ENCODE data around the gene RPTOR.
A peak's percentile ranks its signal among the peaks of the same experiment; 100 is the strongest.

Gene RPTOR

DNA sequence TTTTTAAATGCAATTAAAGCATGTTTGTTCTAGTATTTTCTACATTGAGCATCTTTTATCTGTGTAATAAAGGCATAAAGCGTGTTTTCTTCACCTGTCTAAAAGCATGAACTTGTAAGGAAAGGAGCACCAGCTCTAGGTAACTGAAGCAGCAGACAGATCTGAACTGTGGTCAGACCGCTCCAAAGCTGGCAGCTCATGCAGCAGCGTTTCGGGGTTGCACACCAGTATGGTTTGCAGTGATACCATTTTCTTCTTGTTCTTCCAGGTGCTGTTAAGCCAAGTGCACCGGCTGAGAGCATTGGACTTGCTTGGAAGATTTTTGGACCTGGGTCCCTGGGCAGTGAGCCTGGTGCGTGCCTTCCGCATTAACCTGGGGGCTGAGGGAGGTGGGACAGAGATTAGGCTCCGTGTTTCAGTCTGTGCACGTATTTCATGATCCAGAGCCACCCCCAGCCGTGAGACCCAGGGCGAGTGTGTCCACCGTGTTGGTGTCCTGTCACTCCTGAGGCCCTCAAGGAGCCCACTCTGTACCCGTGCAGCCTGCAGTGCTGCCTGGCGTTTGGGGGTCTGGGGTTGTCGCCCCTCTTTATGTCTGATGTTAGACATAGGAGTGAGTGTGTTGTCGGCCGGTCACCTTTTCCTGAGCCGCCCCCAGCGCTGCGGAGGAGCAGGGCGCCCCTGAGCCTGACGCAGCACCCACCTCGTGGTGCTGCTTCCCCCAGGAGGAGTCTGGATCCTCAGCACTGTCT lies 310.7 kb downstream of the RPTOR start:
- H3K4me3 ChIP-seq (ENCODE audit: low read depth, low read length), result no peak overlapping the region
- DNase-seq (ENCODE audit: low read depth), result no peak
- TF ChIP-seq, protein P1, sequence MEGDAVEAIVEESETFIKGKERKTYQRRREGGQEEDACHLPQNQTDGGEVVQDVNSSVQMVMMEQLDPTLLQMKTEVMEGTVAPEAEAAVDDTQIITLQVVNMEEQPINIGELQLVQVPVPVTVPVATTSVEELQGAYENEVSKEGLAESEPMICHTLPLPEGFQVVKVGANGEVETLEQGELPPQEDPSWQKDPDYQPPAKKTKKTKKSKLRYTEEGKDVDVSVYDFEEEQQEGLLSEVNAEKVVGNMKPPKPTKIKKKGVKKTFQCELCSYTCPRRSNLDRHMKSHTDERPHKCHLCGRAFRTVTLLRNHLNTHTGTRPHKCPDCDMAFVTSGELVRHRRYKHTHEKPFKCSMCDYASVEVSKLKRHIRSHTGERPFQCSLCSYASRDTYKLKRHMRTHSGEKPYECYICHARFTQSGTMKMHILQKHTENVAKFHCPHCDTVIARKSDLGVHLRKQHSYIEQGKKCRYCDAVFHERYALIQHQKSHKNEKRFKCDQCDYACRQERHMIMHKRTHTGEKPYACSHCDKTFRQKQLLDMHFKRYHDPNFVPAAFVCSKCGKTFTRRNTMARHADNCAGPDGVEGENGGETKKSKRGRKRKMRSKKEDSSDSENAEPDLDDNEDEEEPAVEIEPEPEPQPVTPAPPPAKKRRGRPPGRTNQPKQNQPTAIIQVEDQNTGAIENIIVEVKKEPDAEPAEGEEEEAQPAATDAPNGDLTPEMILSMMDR (IDR thresholded peaks at IDR 0.05; ENCODE audit: low read depth, low read length, missing control alignments), result no peak

DNA sequence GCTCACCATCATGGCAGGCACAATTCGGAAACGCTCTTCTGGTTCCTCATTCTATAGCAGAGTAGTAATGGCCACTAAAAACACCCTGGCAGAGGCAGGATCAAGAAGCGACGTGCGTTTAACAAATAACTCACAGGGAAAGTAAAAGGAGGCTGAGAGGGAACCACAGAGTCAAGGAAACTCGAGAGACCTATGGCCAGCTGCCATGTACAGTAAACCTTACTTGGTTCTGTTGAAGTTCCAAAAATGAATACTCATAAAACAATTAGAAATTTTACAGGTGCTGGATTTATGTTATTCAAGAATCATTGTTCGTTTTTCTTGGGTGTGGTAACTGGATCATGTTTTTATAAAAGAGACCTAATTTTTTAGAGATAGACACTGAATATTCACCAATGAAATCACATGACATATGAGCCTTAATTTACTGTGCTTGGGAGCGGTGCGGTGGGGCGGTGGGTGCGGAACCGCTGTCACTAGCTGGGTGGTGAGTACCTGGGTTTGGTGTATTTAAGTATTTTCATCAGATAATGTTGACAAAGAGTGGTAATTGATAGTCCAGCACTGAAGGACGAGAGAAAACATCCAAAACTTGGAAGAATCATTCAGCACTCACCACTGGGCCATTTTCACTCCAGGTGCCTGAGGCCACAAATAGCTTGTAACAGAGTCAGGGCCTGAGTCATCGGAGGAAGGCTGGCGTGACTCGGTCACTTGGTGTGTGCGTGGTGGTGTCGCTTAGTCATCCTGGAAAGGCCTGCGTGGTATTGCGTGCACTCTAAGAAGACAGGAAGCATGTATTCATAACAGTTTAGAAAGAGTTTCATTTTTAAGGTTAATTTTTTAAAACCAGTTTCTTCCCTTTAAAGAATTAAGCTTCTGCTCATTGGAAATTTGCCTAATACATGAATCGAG lies 311.6 kb downstream of the RPTOR start:
- H3K4me3 ChIP-seq (ENCODE audit: low read depth, low read length), result no peak overlapping the region
- TF ChIP-seq, protein P1 (IDR thresholded peaks at IDR 0.05; ENCODE audit: low read depth, low read length, missing control alignments), result no peak
- peak; percentile 90 for DNase-seq (ENCODE audit: low read depth)

GRCh38 chr17:80856863-80857755 lies 312.5 kb downstream of the RPTOR start:
- no peak for DNase-seq (ENCODE audit: low read depth)
- TF ChIP-seq, protein P1 (IDR thresholded peaks at IDR 0.05; ENCODE audit: low read depth, low read length, missing control alignments), result no peak
- H3K4me3 ChIP-seq (ENCODE audit: low read depth, low read length), result no peak overlapping the region

- TF ChIP-seq, protein P1 (IDR thresholded peaks at IDR 0.05; ENCODE audit: low read depth, low read length, missing control alignments), result no peak
- DNase-seq (ENCODE audit: low read depth), result no peak
- H3K4me3 ChIP-seq (ENCODE audit: low read depth, low read length), result no peak overlapping the region
Measured at GRCh38 chr17:80857756-80858171, 313.1 kb downstream of the RPTOR start.

DNA sequence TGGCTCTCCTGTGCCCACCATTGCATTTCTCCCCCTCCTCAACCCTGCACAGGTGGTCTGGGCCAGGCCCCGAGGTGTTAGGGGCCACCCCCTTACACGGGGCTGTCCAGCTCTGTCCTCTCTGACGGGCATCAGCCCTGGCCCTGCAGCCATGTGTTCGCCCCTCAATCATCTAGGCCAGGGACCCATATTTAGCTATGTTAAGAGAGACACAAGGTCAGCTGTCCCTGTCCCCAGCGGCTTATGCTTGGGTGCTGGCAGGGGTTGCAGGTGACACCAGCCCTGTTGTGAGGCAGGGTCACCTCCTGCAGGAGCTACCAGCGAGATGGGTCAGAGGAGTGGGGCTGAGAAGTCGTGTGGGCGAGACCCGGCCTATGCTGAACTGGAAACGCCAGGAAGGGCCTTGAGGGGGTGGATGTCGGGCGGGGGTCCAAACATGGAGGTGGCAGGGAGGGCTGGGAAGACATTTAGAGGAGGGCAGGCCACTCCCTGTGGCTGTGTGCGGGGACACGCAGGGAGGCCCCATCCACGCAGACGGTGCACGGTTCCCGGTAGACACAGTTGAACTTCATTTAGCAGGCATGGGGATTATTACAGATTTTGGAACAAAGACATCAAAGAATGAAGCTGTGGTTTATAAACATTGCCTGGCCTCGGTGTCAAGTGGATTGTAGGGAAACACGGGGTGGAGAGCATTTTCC lies 313.8 kb downstream of the RPTOR start:
- DNase-seq (ENCODE audit: low read depth), result no peak
- H3K4me3 ChIP-seq (ENCODE audit: low read depth, low read length), result no peak overlapping the region
- TF ChIP-seq, protein P1 (IDR thresholded peaks at IDR 0.05; ENCODE audit: low read depth, low read length, missing control alignments), result no peak

Data from GM12864 (cell line).